GM06990 (cell line): ENCODE data around the gene VAMP8.

Experiments used
- DNase-seq: peaks from one replicate; pipeline ENCODE4 v3.0.0-alpha.2; 2011; ENCODE audit not compliant: insufficient read length; ENCODE audit errors: extremely low read depth
- H3K27me3 ChIP-seq: replicated peaks from 2 replicates; pipeline ENCODE4 v1.6.0; 2011; ENCODE audit warnings: low read length; ENCODE audit not compliant: control insufficient read depth, insufficient read depth
- H3K36me3 ChIP-seq: 2 replicates; pipeline ENCODE4 v1.5.1; 2011; ENCODE audit warnings: low read length; ENCODE audit not compliant: control insufficient read depth, insufficient read depth
- H3K4me3 ChIP-seq: replicated peaks from 2 replicates; pipeline ENCODE4 v1.5.1; 2011; ENCODE audit warnings: low read depth, mild to moderate bottlenecking, control low read depth, low read length
- CTCF ChIP-seq: IDR thresholded peaks from 2 replicates; pipeline ENCODE4 v1.5.1; 2011; ENCODE audit warnings: low read length, control low read depth, mild to moderate bottlenecking, inconsistent platforms; ENCODE audit not compliant: insufficient read depth, poor library complexity, severe bottlenecking

Gene VAMP8

GRCh38 chr2:85628658-85629057 is 51.3 kb downstream of the VAMP8 start:
- Histone ChIP-seq H3K27me3 (no peaks in the 10 kb centered on the region), H3K36me3 (peaks cover 18% of the 10 kb centered on the region), H3K4me3 (no peak overlapping the region)
- DNase-seq: no peak
- TF ChIP-seq CTCF: no peak

- peaks cover 14% of the 10 kb centered on the region for H3K36me3 ChIP-seq
- no peak for TF ChIP-seq CTCF
Measured at GRCh38 chr2:85631316-85631715, 53.9 kb downstream of the VAMP8 start.

More at GRCh38 chr2:85631316-85631715, 53.9 kb downstream of the VAMP8 start:
- no peak for DNase-seq
- no peak overlapping the region for H3K4me3 ChIP-seq
- no peaks in the 10 kb centered on the region for H3K27me3 ChIP-seq
